PFSK-1 (cell line): ENCODE data around the gene ARL8B.

ENCODE experiments used
- POLR2AphosphoS5 ChIP-seq: IDR thresholded peaks from 2 replicates; pipeline ENCODE4 v1.6.1; 2012; ENCODE audit warnings: low read depth, mild to moderate bottlenecking, control low read depth, low read length, moderate library complexity
- SIN3A ChIP-seq: IDR thresholded peaks from 2 replicates; pipeline ENCODE4 v1.6.1; 2012; ENCODE audit warnings: mild to moderate bottlenecking, low read length, moderate library complexity, borderline replicate concordance; ENCODE audit not compliant: insufficient read depth
- TF ChIP-seq, protein P1 (sequence below), 2 experiments: IDR thresholded peaks; 2 replicates each; pipeline versions ENCODE4 v1.6.1 to v1.8.0; 2011 to 2012; ENCODE audit warnings: low read depth in 2 of 2, low read length in 2 of 2, control low read depth in 1 of 2, inconsistent platforms in 1 of 2, mild to moderate bottlenecking in 1 of 2, moderate library complexity in 1 of 2; ENCODE audit not compliant: insufficient read depth in 1 of 2

DNA sequence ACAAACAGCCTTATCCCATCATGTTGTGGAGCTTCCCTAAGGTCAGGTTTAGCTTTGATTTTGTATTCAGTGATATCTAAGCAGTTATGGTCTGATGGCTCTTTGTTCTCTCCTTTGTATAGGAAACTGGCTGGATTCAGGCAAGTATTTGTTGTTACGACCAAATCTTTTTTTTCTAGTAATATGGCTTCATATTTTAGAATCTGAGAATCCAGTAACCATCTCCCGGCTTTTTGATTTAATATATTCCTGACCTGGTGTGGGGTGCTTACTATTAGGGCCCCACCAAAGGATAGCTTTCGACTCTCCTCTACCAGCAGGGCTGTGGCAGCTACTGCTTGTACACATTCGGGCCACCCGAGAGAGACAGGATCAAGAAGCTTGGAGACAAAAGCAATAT, 23.0 kb downstream of the ARL8B start:
- TF ChIP-seq POLR2AphosphoS5 (no peak), SIN3A (no peak)
- TF ChIP-seq, protein P1, sequence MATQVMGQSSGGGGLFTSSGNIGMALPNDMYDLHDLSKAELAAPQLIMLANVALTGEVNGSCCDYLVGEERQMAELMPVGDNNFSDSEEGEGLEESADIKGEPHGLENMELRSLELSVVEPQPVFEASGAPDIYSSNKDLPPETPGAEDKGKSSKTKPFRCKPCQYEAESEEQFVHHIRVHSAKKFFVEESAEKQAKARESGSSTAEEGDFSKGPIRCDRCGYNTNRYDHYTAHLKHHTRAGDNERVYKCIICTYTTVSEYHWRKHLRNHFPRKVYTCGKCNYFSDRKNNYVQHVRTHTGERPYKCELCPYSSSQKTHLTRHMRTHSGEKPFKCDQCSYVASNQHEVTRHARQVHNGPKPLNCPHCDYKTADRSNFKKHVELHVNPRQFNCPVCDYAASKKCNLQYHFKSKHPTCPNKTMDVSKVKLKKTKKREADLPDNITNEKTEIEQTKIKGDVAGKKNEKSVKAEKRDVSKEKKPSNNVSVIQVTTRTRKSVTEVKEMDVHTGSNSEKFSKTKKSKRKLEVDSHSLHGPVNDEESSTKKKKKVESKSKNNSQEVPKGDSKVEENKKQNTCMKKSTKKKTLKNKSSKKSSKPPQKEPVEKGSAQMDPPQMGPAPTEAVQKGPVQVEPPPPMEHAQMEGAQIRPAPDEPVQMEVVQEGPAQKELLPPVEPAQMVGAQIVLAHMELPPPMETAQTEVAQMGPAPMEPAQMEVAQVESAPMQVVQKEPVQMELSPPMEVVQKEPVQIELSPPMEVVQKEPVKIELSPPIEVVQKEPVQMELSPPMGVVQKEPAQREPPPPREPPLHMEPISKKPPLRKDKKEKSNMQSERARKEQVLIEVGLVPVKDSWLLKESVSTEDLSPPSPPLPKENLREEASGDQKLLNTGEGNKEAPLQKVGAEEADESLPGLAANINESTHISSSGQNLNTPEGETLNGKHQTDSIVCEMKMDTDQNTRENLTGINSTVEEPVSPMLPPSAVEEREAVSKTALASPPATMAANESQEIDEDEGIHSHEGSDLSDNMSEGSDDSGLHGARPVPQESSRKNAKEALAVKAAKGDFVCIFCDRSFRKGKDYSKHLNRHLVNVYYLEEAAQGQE (IDR thresholded peaks at IDR 0.05; ENCODE audit: insufficient read depth in 1 of 2, low read depth in 2 of 2, low read length in 2 of 2), result no peak
